Neuronal stem cell (in vitro differentiated cells): ENCODE data around the gene CD4.

ENCODE experiments used
- DNase-seq: peaks from one replicate; pipeline ENCODE4 v3.0.0-alpha.2; 2013; ENCODE audit warnings: low spot score
- H2AFZ ChIP-seq: one replicate; pipeline ENCODE4 v1.6.1; 2013; ENCODE audit warnings: mild to moderate bottlenecking, low read length, inconsistent platforms
- H2AK5ac ChIP-seq: 2 replicates; pipeline ENCODE4 v1.6.1; 2013; ENCODE audit warnings: low read depth, mild to moderate bottlenecking, inconsistent platforms, low read length, moderate library complexity, mixed read lengths
- H2BK120ac ChIP-seq: 2 replicates; pipeline ENCODE4 v1.6.1; 2013; ENCODE audit warnings: low read depth, mild to moderate bottlenecking, inconsistent platforms, low read length, moderate library complexity, mixed read lengths
- H2BK12ac ChIP-seq: one replicate; pipeline ENCODE4 v1.6.1; 2013; ENCODE audit warnings: low read length, inconsistent platforms
- H2BK15ac ChIP-seq: 2 replicates; pipeline ENCODE4 v1.6.1; 2013; ENCODE audit warnings: mild to moderate bottlenecking, low read length, inconsistent platforms, mixed read lengths
- H2BK5ac ChIP-seq: one replicate; pipeline ENCODE4 v1.6.1; 2013; ENCODE audit warnings: inconsistent platforms, mild to moderate bottlenecking, low read length, moderate library complexity
- H3K14ac ChIP-seq: one replicate; pipeline ENCODE4 v1.6.1; 2013; ENCODE audit warnings: low read length, inconsistent platforms
- H3K18ac ChIP-seq: 2 replicates; pipeline ENCODE4 v1.6.1; 2013; ENCODE audit warnings: low read length, inconsistent platforms
- H3K23ac ChIP-seq: 2 replicates; pipeline ENCODE4 v1.6.1; 2013; ENCODE audit warnings: low read depth, mild to moderate bottlenecking, mixed read lengths, low read length, inconsistent platforms; ENCODE audit not compliant: poor library complexity
- H3K27ac ChIP-seq: replicated peaks from 3 replicates; pipeline ENCODE4 v1.5.1; 2013; ENCODE audit warnings: low read length, inconsistent platforms
- H3K27me3 ChIP-seq, 3 experiments: 2 replicates each; pipeline ENCODE4 v1.6.1; 2013; ENCODE audit warnings: low read length in 3 of 3, mild to moderate bottlenecking in 2 of 3, inconsistent platforms in 1 of 3, low read depth in 1 of 3, mixed read lengths in 1 of 3, moderate library complexity in 1 of 3; ENCODE audit not compliant: control insufficient read depth in 3 of 3, insufficient read depth in 3 of 3
- H3K36me3 ChIP-seq, 2 donors: replicated peaks in 1 of 2; 2 replicates each; pipeline ENCODE4 v1.6.1; 2013; ENCODE audit warnings: low read length in 2 of 2; ENCODE audit not compliant: control insufficient read depth in 2 of 2, insufficient read depth in 2 of 2
- H3K4ac ChIP-seq: 2 replicates; pipeline ENCODE4 v1.6.1; 2013; ENCODE audit warnings: inconsistent platforms, mild to moderate bottlenecking, low read length, moderate library complexity
- H3K4me1 ChIP-seq, 2 donors: 1 replicate in 1 of 2; 2 replicates in 1 of 2; pipeline ENCODE4 v1.6.1; 2013; ENCODE audit warnings: low read length in 2 of 2, low read depth in 1 of 2; ENCODE audit not compliant: control insufficient read depth in 2 of 2, insufficient read depth in 1 of 2
- H3K4me2 ChIP-seq: one replicate; pipeline ENCODE4 v1.6.1; 2013; ENCODE audit warnings: mild to moderate bottlenecking, low read length, inconsistent platforms; ENCODE audit not compliant: insufficient read depth, poor library complexity, severe bottlenecking
- H3K4me3 ChIP-seq, 2 donors: 2 replicates each; pipeline ENCODE4 v1.5.1; 2013; ENCODE audit warnings: low read length in 2 of 2, mild to moderate bottlenecking in 2 of 2, inconsistent platforms in 1 of 2, moderate library complexity in 1 of 2
- H3K79me1 ChIP-seq: one replicate; pipeline ENCODE4 v1.6.1; 2013; ENCODE audit warnings: low read depth, mild to moderate bottlenecking, inconsistent platforms, low read length, moderate library complexity
- H3K9ac ChIP-seq: one replicate; pipeline ENCODE4 v1.6.1; 2013; ENCODE audit warnings: mild to moderate bottlenecking, low read depth, low read length, inconsistent platforms; ENCODE audit not compliant: poor library complexity
- H3K9me3 ChIP-seq, 2 donors: replicated peaks in 1 of 2; 2 replicates each; pipeline versions ENCODE3 to v1.6.1; 2013; ENCODE audit warnings: low read length in 2 of 2, mild to moderate bottlenecking in 2 of 2, inconsistent platforms in 1 of 2, low read depth in 1 of 2, mixed read lengths in 1 of 2, moderate library complexity in 1 of 2; ENCODE audit not compliant: control insufficient read depth in 2 of 2, insufficient read depth in 1 of 2
- H4K8ac ChIP-seq: one replicate; pipeline ENCODE4 v1.6.1; 2013; ENCODE audit warnings: low read depth, mild to moderate bottlenecking, inconsistent platforms, low read length, moderate library complexity
- H4K91ac ChIP-seq: one replicate; pipeline ENCODE4 v1.6.1; 2013; ENCODE audit warnings: low read length, low read depth, mild to moderate bottlenecking, inconsistent platforms; ENCODE audit not compliant: poor library complexity
- WGBS, 2 donors: extraction: QIAGEN DNeasy Blood & Tissue Kit; methylation state at CpG; one replicate each; pipeline ENCODE4 v1.1.7; 2013; ENCODE audit warnings: missing lambda C conversion rate in 2 of 2, mixed read lengths in 1 of 2; ENCODE audit not compliant: insufficient read length in 2 of 2, insufficient replicate concordance in 1 of 2; ENCODE audit errors: extremely low coverage in 2 of 2; 5-methylcytosine and 5-hydroxymethylcytosine counted together

Gene CD4

DNA sequence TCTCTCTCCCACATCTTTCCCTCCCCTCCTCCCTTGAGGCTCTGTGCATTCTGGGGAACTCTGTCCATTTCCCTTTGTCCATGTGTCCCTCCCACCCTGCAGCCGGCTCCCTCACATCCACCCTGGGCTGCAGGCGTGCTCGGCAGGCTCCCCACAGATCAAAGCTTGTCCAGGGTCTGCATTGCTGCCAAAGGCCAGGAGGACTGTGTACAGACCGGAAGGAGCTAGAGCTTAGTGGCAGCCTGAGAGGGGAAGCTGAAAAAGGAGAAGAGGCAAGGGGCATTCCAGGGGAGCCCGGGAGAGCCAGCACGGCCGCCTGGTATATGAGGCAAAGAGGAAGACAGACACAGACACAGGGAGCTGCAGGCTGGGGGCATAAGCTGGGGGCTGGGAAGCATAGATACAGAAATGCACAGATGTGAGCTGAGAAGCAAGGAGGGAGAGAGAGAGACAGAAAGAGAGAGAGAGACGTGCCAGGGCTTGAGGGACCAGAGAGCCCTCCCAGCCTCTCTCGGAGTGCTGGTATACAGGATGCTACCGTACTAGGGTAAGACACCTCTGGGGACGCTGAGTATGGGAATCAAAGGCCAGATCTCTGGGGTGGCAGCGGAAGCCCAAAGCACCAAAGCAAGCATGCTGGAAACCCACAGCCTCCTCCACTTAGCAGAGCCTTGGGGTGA lies 3.3 kb downstream of the CD4 start:
- Histone ChIP-seq H3K18ac (peak overlapping the region; percentile 22), H2BK12ac (no peak overlapping the region), H3K9ac (no peak overlapping the region), H3K36me3 (no peaks in the 10 kb centered on the region), H2BK15ac (peak overlapping the region; percentile 11), H2AFZ (peak overlapping the region; percentile 89), H3K4me1 (peaks cover 18% of the 10 kb centered on the region in 2 donors), H3K14ac (peak overlapping the region; percentile 1), H2AK5ac (no peak overlapping the region), H3K27me3 (no peaks in the 10 kb centered on the region), H2BK5ac (peak overlapping the region; percentile 31), H4K91ac (no peak overlapping the region), H2BK120ac (no peak overlapping the region), H4K8ac (no peak overlapping the region), H3K4ac (no peak overlapping the region), H3K4me3 (peak overlapping the region in 1 of 2 donors; percentile 15), H3K23ac (no peak overlapping the region), H3K9me3 (no peaks in the 10 kb centered on the region), H3K79me1 (no peaks in the 10 kb centered on the region), H3K4me2 (no peak overlapping the region), H3K27ac (peak overlapping the region; percentile 37)
- WGBS, 2 donors = no CpG with 5 or more reads among the region's 12 CpGs
- DNase-seq = no peak

DNA sequence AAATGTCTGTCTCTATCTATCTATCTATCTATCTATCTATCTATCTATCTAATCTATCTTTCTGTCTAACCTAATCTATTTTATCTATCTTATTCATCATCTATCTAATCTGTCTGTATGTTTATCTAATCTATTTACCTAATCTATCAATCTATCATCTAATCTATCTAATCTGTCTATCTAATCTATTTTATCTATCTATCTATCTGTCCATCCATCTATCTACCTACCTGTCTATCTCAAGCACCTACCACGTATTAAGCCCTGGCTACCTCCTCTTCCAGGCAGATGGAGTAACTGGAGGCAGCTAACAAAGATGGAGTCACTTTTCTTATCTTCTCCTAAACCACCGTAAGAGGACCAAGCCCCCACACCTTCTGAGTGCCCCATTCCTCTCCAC lies 5.8 kb downstream of the CD4 start:
- Histone ChIP-seq H2AK5ac (no peak overlapping the region), H3K27me3 (no peaks in the 10 kb centered on the region), H2BK120ac (no peak overlapping the region), H4K91ac (no peak overlapping the region), H2BK12ac (no peak overlapping the region), H3K4ac (no peak overlapping the region), H3K23ac (no peak overlapping the region), H3K9me3 (no peaks in the 10 kb centered on the region), H3K27ac (no peak overlapping the region), H3K36me3 (no peaks in the 10 kb centered on the region), H3K9ac (no peak overlapping the region), H2AFZ (no peak overlapping the region), H2BK5ac (no peak overlapping the region), H3K18ac (no peak overlapping the region), H3K4me1 (peaks cover 12% of the 10 kb centered on the region in 2 donors), H3K4me2 (no peak overlapping the region), H3K79me1 (no peaks in the 10 kb centered on the region), H4K8ac (no peak overlapping the region), H3K4me3 (no peak overlapping the region), H2BK15ac (no peak overlapping the region), H3K14ac (no peak overlapping the region)
- DNase-seq = no peak
- no CpG with 5 or more reads among the region's 2 CpGs for WGBS, 2 donors

- H3K79me1 ChIP-seq = no peaks in the 10 kb centered on the region
- no peak overlapping the region for H3K27ac ChIP-seq
- no peak overlapping the region for H3K4me2 ChIP-seq
- H3K36me3 ChIP-seq = no peaks in the 10 kb centered on the region
- H2BK15ac ChIP-seq = no peak overlapping the region
- peak overlapping the region; percentile 17 for H3K14ac ChIP-seq
- no peak for DNase-seq
- no peaks in the 10 kb centered on the region for H3K27me3 ChIP-seq
- no peak overlapping the region for H4K8ac ChIP-seq
- H3K4me3 ChIP-seq = no peak overlapping the region
- H4K91ac ChIP-seq = no peak overlapping the region
- H2AFZ ChIP-seq = no peak overlapping the region
- H3K4me1 ChIP-seq = peaks cover 12% of the 10 kb centered on the region in 2 donors
- H2BK12ac ChIP-seq = no peak overlapping the region
- H3K18ac ChIP-seq = no peak overlapping the region
- peak overlapping the region; percentile 65 for H3K23ac ChIP-seq
- no CpG with 5 or more reads among the region's 4 CpGs for WGBS, 2 donors
- H2BK5ac ChIP-seq = peak overlapping the region; percentile 13
- no peaks in the 10 kb centered on the region for H3K9me3 ChIP-seq
- H2BK120ac ChIP-seq = no peak overlapping the region
- H3K9ac ChIP-seq = no peak overlapping the region
- H2AK5ac ChIP-seq = no peak overlapping the region
- H3K4ac ChIP-seq = no peak overlapping the region
Measured at GRCh38 chr12:6796576-6796975, 7.2 kb downstream of the CD4 start.

GRCh38 chr12:6799147-6799546 lies 9.8 kb downstream of the CD4 start:
- Histone ChIP-seq H2BK12ac (no peak overlapping the region), H4K91ac (no peak overlapping the region), H3K9me3 (peaks cover 0 to 1% of the 10 kb centered on the region in 2 donors), H2BK120ac (no peak overlapping the region), H3K4ac (no peak overlapping the region), H3K14ac (no peak overlapping the region), H2AK5ac (no peak overlapping the region), H3K9ac (no peak overlapping the region), H4K8ac (no peak overlapping the region), H2BK15ac (no peak overlapping the region), H3K79me1 (no peaks in the 10 kb centered on the region), H2BK5ac (no peak overlapping the region), H3K27ac (no peak overlapping the region), H3K18ac (no peak overlapping the region), H3K27me3 (no peaks in the 10 kb centered on the region), H3K23ac (no peak overlapping the region), H3K4me3 (no peak overlapping the region), H3K36me3 (no peaks in the 10 kb centered on the region), H2AFZ (no peak overlapping the region), H3K4me1 (no peaks in the 10 kb centered on the region), H3K4me2 (no peak overlapping the region)
- WGBS, 2 donors = no CpG with 5 or more reads among the region's 5 CpGs
- DNase-seq = no peak
